K562 (cell line): ENCODE data around the gene MARS1. TPM values are rescaled to one million over a fixed set of nuclear protein-coding genes. Genes with fewer than 3 reads are reported as not detected.

Experiments
- ARID4B ChIP-seq: sonication (generic); formaldehyde crosslinking; IDR thresholded peaks from 2 replicates; pipeline ENCODE4 v1.8.0; 2022; ENCODE audit warnings: mild to moderate bottlenecking, missing genetic modification reagents
- ATF3 ChIP-seq, 2 experiments: fragments of 450-650 bp in 1 of 2; sonication (generic) in 1 of 2; formaldehyde crosslinking in 1 of 2; IDR thresholded peaks in 1 of 2; conservative IDR thresholded peaks in 1 of 2; 2 replicates each; pipeline versions ENCODE4 v1.6.1 to v1.8.1; 2016 to 2023; ENCODE audit warnings: mild to moderate bottlenecking in 2 of 2, moderate library complexity in 2 of 2, inconsistent platforms in 1 of 2, missing genetic modification reagents in 1 of 2
- EWSR1 ChIP-seq: fragments of 450-650 bp; IDR thresholded peaks from 2 replicates; pipeline ENCODE4 v1.6.1; 2018; ENCODE audit warnings: borderline replicate concordance, mild to moderate bottlenecking, low read depth, moderate library complexity; ENCODE audit not compliant: partially characterized antibody
- FOS ChIP-seq: IDR thresholded peaks from 3 replicates; pipeline ENCODE4 v1.6.1; 2011; ENCODE audit not compliant: insufficient read length; ENCODE audit errors: extremely low read depth
- IRF2 ChIP-seq: sonication (generic); formaldehyde crosslinking; IDR thresholded peaks from 2 replicates; pipeline ENCODE4 v1.8.1; 2022; ENCODE audit warnings: mild to moderate bottlenecking, missing genetic modification reagents
- KDM1A ChIP-seq, 2 experiments: fragments of 450-650 bp; IDR thresholded peaks; 2 replicates each; pipeline ENCODE4 v1.6.1; 2016; ENCODE audit warnings: mild to moderate bottlenecking in 2 of 2
- LARP7 ChIP-seq: fragments of 450-650 bp; IDR thresholded peaks from 2 replicates; pipeline ENCODE4 v1.6.1; 2016
- NBN ChIP-seq: fragments of 450-650 bp; IDR thresholded peaks from 2 replicates; pipeline ENCODE4 v1.6.1; 2016; ENCODE audit warnings: low read depth, mild to moderate bottlenecking
- PRMT5 ChIP-seq: sonication (generic); formaldehyde crosslinking; IDR thresholded peaks from 2 replicates; pipeline ENCODE4 v1.5.0; 2020; ENCODE audit warnings: missing genetic modification reagents
- RAD51 ChIP-seq: fragments of 450-650 bp; IDR thresholded peaks from 2 replicates; pipeline ENCODE4 v1.7.1; 2016; ENCODE audit warnings: low read depth, mild to moderate bottlenecking, borderline replicate concordance
- RBM14 ChIP-seq: fragments of 200-400 bp; formaldehyde crosslinking; IDR thresholded peaks from 2 replicates; pipeline ENCODE4 v1.6.1; 2018; ENCODE audit warnings: low read depth, mild to moderate bottlenecking, low read length, moderate library complexity, borderline replicate concordance; ENCODE audit not compliant: insufficient read depth
- TAF9B ChIP-seq: fragments of 450-650 bp; IDR thresholded peaks from 2 replicates; pipeline ENCODE4 v1.6.1; 2018; ENCODE audit warnings: mild to moderate bottlenecking; ENCODE audit not compliant: partially characterized antibody
- TAL1 ChIP-seq: fragments of 450-650 bp; IDR thresholded peaks from 2 replicates; pipeline ENCODE4 v1.6.1; 2016; ENCODE audit warnings: mild to moderate bottlenecking
- TRIM24 ChIP-seq, 2 experiments: fragments of 450-650 bp; IDR thresholded peaks; 2 replicates each; pipeline ENCODE4 v1.6.1; 2016
- ZBTB1 ChIP-seq: sonication (generic); formaldehyde crosslinking; IDR thresholded peaks from 2 replicates; pipeline ENCODE4 v1.8.1; 2023; ENCODE audit warnings: missing genetic modification reagents, low read depth, mild to moderate bottlenecking, borderline replicate concordance
- ZFP91 ChIP-seq: sonication (generic); formaldehyde crosslinking; IDR thresholded peaks from 2 replicates; pipeline ENCODE4 v1.8.0; 2022; ENCODE audit warnings: mild to moderate bottlenecking, missing genetic modification reagents
- ZFX ChIP-seq: sonication (generic); formaldehyde crosslinking; IDR thresholded peaks from 2 replicates; pipeline ENCODE4 v1.8.0; 2022; ENCODE audit warnings: mild to moderate bottlenecking, missing genetic modification reagents, moderate library complexity
- ZNF133 ChIP-seq: fragments of 250-450 bp; sonication (Bioruptor Pico); IDR thresholded peaks from 2 replicates; pipeline ENCODE4 v1.4.0; 2020; ENCODE audit warnings: mild to moderate bottlenecking
- ZNF280A ChIP-seq: fragments of 450-650 bp; IDR thresholded peaks from 2 replicates; pipeline ENCODE4 v1.6.1; 2018; ENCODE audit warnings: mild to moderate bottlenecking, low read depth; ENCODE audit not compliant: partially characterized antibody
- ZNF316 ChIP-seq: fragments of 450-650 bp; IDR thresholded peaks from 2 replicates; pipeline ENCODE4 v1.6.1; 2016
- ZNF583 ChIP-seq: fragments of 250-450 bp; sonication (Bioruptor Pico); IDR thresholded peaks from 2 replicates; pipeline ENCODE4 v1.4.0; 2020
- ZNF778 ChIP-seq: fragments of 450-650 bp; formaldehyde crosslinking; IDR thresholded peaks from 2 replicates; pipeline ENCODE4 v1.4.0; 2020; ENCODE audit warnings: mild to moderate bottlenecking, moderate library complexity
- polyA plus RNA-seq, 8 experiments: library from polyadenylated mRNA; depleted of rRNA in 4 of 8; stranded (reverse) in 5 of 8; unstranded in 3 of 8; fragments of >200 nt; fragmentation: Nextera tagmentation in 2 of 8; fragmentation: Illumina TruSeq in 1 of 8; extraction: Ambion mirVana in 2 of 8; extraction: Trizol in 1 of 8; gene quantifications; 2 replicates each; pipeline versions ENCODE4 v1.2.1 to v1.2.3, GENCODE V29; 2011 to 2014; ENCODE audit warnings: inconsistent platforms in 1 of 8, missing spikeins in 1 of 8
- total RNA-seq, 7 experiments: library from RNA; depleted of rRNA in 6 of 7; stranded (reverse); fragments of >200 nt in 6 of 7; fragmentation: Illumina TruSeq in 2 of 7; extraction: Trizol in 2 of 7; gene quantifications; 2 replicates each; pipeline versions ENCODE4 v1.2.1 to v1.2.3, GENCODE V29; 2011 to 2021; ENCODE audit warnings: low replicate concordance in 1 of 7

Gene MARS1
- total and polyA plus RNA-seq, 9 of the 15 experiments (the other 6 are each of a cell fraction or from before 2014, with no cell fraction given) = 117 to 382 (median 220) TPM

- TF ChIP-seq IRF2 (CRISPR knock-in tag) (no peak), ZNF133 (CRISPR knock-in tag) (no peak), KDM1A (IDR thresholded peaks at IDR 0.05) (no peak), ZNF316 (no peak; the same call in 1 of the 2 replicates), LARP7 (no peak), ZBTB1 (CRISPR knock-in tag) (0 out of 2 replicates have a peak, but pooled peaks have one; percentile 25), PRMT5 (CRISPR knock-in tag) (no peak), FOS (no peak), ZNF280A (no peak), ZFP91 (CRISPR knock-in tag) (no peak), TAL1 (no peak), RAD51 (no peak), RBM14 (no peak), ZFX (CRISPR knock-in tag) (no peak), ZNF583 (no peak), TAF9B (peak; percentile 6), TRIM24 (IDR thresholded peaks at IDR 0.05) (no peak), ZNF778 (no peak), EWSR1 (no peak), NBN (no peak), ARID4B (peak; percentile 48; the same call in 1 of the 2 replicates), ATF3 (IDR thresholded peaks at IDR 0.05) (peak; percentile 52), ATF3 (CRISPR knock-in tag; conservative IDR thresholded peaks at IDR 0.05) (no peak)
These were observed 65.0 kb downstream of the MARS1 start (continued) for GRCh38 chr12:57552835-57553313.
